Activated CD4-positive, alpha-beta T cell treated with anti-CD3 and anti-CD28 coated beads, Interleukin-2, amount 10 ng/mL, durations not matched to agents 24 days and 14 days (primary cell): ENCODE results near the gene SEPHS2. TPM values are rescaled to one million over a fixed set of nuclear protein-coding genes. Genes with fewer than 3 reads are reported as not detected.
A peak's percentile ranks its signal among the peaks of the same experiment; 100 is the strongest.

Experiments used
- DNase-seq: peaks from one replicate; pipeline ENCODE4 v3.0.0; 2022
- H3K27ac Mint-ChIP-seq: one replicate; pipeline ENCODE4 v1.8.0; 2022; ENCODE audit warnings: mild to moderate bottlenecking, mixed read lengths
- H3K27me3 Mint-ChIP-seq: one replicate; pipeline ENCODE4 v1.8.0; 2022; ENCODE audit warnings: mixed read lengths
- H3K36me3 Mint-ChIP-seq: one replicate; pipeline ENCODE4 v1.8.0; 2022; ENCODE audit warnings: low read depth, mild to moderate bottlenecking, mixed read lengths
- H3K4me1 Mint-ChIP-seq: one replicate; pipeline ENCODE4 v1.8.0; 2021; ENCODE audit warnings: mixed read lengths
- H3K4me3 Mint-ChIP-seq: one replicate; pipeline ENCODE4 v1.8.0; 2022; ENCODE audit warnings: mild to moderate bottlenecking, moderate library complexity, mixed read lengths
- H3K9me3 Mint-ChIP-seq: one replicate; pipeline ENCODE4 v1.8.0; 2021; ENCODE audit warnings: mixed read lengths
- intact Hi-C: fragments of 100-400 bp; cut with micrococcal nuclease; formaldehyde crosslinking; loops from one replicate; pipeline ENCODE4 v1.15.1; 2023
- total RNA-seq: library from RNA; stranded (reverse); gene quantifications from 2 replicates; pipeline ENCODE4 v1.2.3, GENCODE V29; 2022

SEPHS2 gene
- total RNA-seq, 1 donor from 2014 or later: 79.7 TPM

GRCh38 chr16:30395155-30395991, 50.3 kb downstream of the SEPHS2 start, which contains the start of gene ZNF48:
TSS of gene ZNF48 (plus strand) at chr16:30395420. CDS start at chr16:30395795, 375 bp downstream.
- H3K27me3 Mint-ChIP-seq: no peaks in the 10 kb centered on the region
- peaks cover 32% of the 10 kb centered on the region for H3K4me1 Mint-ChIP-seq
- peak within 1 kb of the TSS; percentile 86 for H3K27ac Mint-ChIP-seq
- H3K36me3 Mint-ChIP-seq: peaks cover 21% of the 10 kb centered on the region
- intact Hi-C loops: loop anchor here (1.0 to 2.0 kb wide), 3 partner anchors 12 to 17 kb away; partner anchors contain the start of genes SEPTIN1 and ZNF771
- peak within 1 kb of the TSS; percentile 96 for H3K4me3 Mint-ChIP-seq
- peak; percentile 90 for DNase-seq
- H3K9me3 Mint-ChIP-seq: no peaks in the 10 kb centered on the region

- intact Hi-C loops: loop anchor here (1.0 to 2.0 kb wide), 3 partner anchors 12 to 16 kb away; partner anchors contain the start of genes SEPTIN1 and ZNF771
- peak overlapping the region; percentile 96 for H3K4me3 Mint-ChIP-seq
- no peaks in the 10 kb centered on the region for H3K27me3 Mint-ChIP-seq
- peaks cover 19% of the 10 kb centered on the region for H3K36me3 Mint-ChIP-seq
- peak overlapping the region; percentile 86 for H3K27ac Mint-ChIP-seq
- DNase-seq: no peak
- peaks cover 26% of the 10 kb centered on the region for H3K4me1 Mint-ChIP-seq
- no peaks in the 10 kb centered on the region for H3K9me3 Mint-ChIP-seq
These were observed 51.0 kb downstream of the SEPHS2 start for GRCh38 chr16:30394592-30395154.

Other genes starting within 250 kb of the SEPHS2 start
- 15.6 and 24.5 TPM in 2 replicates for gene SULT1A3, start 246.6 kb downstream of the SEPHS2 start, total RNA-seq
- 14.5 and 21.1 TPM in 2 replicates for gene NPIPB13, start 197.4 kb downstream of the SEPHS2 start, total RNA-seq
- gene CD2BP2, start 90.6 kb downstream of the SEPHS2 start, total RNA-seq: 80.5 and 93.2 TPM in 2 replicates
- gene TBC1D10B, start 75.4 kb downstream of the SEPHS2 start, total RNA-seq: 68.9 TPM in 2 replicates
- 1.0 and 1.3 TPM in 2 replicates for gene MYL11, start 71.1 kb downstream of the SEPHS2 start, total RNA-seq
- gene SEPTIN1, start 63.3 kb downstream of the SEPHS2 start, total RNA-seq: 162 and 163 TPM in 2 replicates
- gene ZNF48, start 50.5 kb downstream of the SEPHS2 start, total RNA-seq: 16.5 and 18.3 TPM in 2 replicates
- 8.6 and 10.3 TPM in 2 replicates for gene ZNF771, start 38.3 kb downstream of the SEPHS2 start, total RNA-seq
- 167 and 176 TPM in 2 replicates for gene DCTPP1, start 15.8 kb downstream of the SEPHS2 start, total RNA-seq
- gene ITGAL, start 26.9 kb upstream of the SEPHS2 start, total RNA-seq: 264 and 267 TPM in 2 replicates
- 12.9 and 14.8 TPM in 2 replicates for gene ZNF768, start 80.7 kb upstream of the SEPHS2 start, total RNA-seq
- gene ZNF747, start 89.0 kb upstream of the SEPHS2 start, total RNA-seq: 10.5 and 13.6 TPM in 2 replicates
- 13.9 and 14.9 TPM in 2 replicates for gene ZNF764, start 112.5 kb upstream of the SEPHS2 start, total RNA-seq
- gene ZNF688, start 125.8 kb upstream of the SEPHS2 start, total RNA-seq: 6.6 and 8.0 TPM in 2 replicates
- 17.1 and 17.8 TPM in 2 replicates for gene ZNF785, start 139.8 kb upstream of the SEPHS2 start, total RNA-seq
- 14.0 and 14.6 TPM in 2 replicates for gene ZNF689, start 164.5 kb upstream of the SEPHS2 start, total RNA-seq
- gene PRR14, start 205.1 kb upstream of the SEPHS2 start, total RNA-seq: 82.2 and 86.7 TPM in 2 replicates
- 121 and 124 TPM in 2 replicates for gene FBRS, start 212.6 kb upstream of the SEPHS2 start, total RNA-seq